Fibroblast of peridontal ligament (primary cell): Measurements from ENCODE around the gene TPGS1.
A peak's percentile ranks its signal among the peaks of the same experiment; 100 is the strongest.

Source experiments
- DNase-seq: peaks from one replicate; pipeline ENCODE4 v3.0.0-alpha.2; 2010; ENCODE audit errors: extremely low read depth

TPGS1 gene, protein sequence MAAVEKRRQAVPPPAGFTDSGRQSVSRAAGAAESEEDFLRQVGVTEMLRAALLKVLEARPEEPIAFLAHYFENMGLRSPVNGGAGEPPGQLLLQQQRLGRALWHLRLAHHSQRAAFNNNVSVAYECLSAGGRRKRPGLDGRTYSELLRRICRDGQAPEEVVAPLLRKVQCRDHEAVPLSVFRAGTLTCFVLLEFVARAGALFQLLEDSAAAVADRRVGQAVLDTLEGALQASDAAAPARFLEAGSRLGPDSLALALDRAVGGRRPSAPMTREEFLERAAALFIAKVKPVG

DNA sequence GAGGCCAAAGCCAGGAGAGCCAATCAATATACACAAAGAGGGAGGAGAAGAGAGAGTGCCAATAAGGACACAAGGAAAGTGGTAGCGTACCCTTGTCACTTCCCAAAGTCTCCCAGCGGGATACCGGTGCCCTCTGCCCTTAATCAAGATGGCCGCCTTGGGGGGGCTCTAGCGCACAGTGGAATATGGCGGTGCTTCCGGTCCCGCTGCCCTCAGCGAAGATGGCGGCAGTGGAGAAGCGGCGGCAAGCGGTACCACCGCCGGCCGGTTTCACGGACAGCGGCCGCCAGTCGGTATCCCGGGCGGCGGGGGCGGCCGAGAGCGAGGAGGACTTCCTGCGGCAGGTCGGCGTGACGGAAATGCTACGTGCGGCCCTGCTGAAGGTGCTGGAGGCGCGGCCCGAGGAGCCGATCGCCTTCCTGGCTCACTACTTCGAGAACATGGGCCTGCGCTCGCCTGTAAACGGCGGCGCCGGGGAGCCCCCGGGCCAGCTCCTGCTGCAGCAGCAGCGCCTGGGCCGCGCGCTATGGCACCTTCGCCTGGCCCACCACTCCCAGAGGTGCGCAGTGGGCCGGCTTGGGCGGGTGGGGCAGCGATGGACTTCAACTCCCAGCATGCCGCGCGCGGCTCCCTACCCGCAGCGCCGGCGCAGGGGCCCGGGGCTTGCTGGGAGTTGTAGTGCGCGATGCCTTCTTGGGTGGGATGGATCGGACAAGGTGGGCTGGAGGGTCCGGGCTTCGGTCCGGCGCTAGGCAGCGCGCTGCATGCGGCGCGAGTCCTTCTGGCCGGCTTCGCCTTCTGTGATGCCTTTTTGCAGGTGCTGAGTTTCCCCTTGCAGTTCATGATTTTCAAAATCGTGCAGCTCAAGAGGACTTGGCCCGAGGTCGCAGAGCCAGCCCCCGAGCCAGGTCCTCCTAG is at the start of gene TPGS1:
TSS of gene TPGS1 (plus strand) at position 212 of the 918 bp plus-strand sequence. CDS start at position 222, 10 bp downstream.
- peak; percentile 47 for DNase-seq

DNA sequence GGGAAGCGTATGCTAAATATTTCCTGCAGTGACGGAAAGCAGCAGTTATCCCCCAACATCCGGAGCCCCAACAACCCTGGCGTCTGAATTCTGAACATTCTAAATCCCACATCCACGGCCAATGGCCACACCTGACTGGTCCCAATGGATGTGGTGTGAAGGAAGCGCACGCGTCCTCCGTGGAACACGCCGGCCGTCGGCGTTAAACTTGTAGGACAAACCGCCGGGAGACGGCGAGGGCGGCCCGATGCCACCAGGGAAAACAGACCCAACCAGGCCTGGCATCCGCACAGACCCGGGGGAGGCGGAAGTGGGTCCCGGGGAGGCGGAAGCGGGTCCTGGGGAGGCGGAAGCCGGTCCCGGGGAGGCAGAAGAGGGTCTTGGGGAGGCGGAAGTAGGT is 49.7 kb upstream of the TPGS1 start:
- DNase-seq = no peak

DNA sequence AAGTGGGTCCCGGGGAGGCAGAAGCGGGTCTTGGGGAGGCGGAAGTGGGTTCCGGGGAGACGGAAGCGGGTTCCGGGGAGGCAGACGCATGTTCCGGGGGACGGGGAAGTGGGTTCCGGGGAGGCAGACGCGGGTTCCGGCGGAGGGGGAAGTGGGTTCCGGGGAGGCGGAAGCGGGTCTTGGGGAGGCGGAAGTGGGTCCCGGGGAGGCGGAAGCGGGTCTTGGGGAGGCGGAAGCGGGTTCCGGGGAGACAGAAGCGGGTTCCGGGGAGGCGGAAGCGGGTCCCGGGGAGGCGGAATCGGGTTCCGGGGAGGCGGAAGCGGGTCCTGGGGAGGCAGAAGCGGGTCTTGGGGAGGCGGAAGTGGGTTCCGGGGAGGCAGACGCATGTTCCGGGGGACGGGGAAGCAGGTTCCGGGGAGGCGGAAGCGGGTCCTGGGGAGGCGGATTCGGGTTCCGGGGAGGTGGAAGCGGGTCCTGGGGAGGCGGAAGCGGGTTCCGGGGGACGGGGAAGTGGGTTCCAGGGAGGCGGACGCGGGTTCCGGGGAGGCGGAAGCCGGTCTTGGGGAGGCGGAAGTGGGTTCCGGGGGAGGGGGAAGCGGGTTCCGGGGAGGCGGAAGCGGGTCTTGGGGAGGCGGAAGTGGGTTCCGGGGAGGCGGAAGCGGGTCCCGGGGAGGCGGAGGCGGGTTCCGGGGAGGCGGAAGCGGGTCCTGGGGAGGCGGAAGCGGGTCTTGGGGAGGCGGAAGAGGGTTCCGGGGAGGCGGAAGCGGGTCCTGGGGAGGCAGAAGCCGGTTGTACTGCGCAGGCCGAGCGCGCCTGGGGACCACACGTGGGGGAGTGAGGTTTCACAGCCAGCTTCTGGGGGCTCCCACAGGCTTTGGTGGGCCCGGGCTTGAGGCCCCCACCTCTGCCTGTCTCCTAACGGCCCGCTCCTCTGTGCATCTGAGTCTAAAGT is 48.9 kb upstream of the TPGS1 start:
- no peak for DNase-seq

DNA sequence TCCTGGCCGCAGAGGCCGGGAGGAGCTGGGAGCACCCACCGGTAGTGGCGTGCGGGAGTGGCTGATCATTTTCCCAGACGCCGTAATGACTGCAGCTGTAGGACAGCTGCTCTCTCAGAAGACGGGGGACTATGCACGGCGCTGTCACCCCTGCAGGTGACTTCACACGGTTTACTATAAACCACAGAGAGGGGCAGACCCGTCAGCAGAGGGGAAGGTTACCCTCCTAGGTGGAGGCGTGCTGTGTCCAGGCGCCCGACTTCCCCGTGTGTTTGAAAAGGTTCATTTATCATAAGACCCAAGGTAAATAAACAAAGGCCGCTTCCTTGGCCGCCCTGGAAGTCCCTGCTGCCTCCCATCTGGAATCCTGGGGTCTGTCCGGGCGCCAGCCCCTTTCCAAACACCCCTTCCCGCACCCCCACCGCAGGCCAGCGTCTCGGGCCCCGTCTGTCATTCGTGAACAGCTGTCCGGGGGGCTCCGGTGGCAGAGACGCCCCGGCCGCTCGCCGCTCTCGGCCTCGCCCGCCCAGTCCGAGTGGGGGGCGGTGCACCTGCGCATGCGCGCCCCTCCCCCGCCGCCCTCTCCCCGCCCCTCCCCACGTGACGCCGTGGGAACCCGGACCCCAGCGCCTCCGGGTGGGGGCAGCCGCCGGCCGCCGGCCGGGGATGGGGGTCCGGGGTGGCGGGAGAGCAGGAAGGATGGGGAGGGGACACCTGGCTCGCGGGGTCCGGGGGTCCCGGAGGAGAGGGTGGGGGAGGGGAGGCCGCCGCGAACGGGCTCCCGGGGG is 47.4 kb upstream of the TPGS1 start:
- no peak for DNase-seq

DNA sequence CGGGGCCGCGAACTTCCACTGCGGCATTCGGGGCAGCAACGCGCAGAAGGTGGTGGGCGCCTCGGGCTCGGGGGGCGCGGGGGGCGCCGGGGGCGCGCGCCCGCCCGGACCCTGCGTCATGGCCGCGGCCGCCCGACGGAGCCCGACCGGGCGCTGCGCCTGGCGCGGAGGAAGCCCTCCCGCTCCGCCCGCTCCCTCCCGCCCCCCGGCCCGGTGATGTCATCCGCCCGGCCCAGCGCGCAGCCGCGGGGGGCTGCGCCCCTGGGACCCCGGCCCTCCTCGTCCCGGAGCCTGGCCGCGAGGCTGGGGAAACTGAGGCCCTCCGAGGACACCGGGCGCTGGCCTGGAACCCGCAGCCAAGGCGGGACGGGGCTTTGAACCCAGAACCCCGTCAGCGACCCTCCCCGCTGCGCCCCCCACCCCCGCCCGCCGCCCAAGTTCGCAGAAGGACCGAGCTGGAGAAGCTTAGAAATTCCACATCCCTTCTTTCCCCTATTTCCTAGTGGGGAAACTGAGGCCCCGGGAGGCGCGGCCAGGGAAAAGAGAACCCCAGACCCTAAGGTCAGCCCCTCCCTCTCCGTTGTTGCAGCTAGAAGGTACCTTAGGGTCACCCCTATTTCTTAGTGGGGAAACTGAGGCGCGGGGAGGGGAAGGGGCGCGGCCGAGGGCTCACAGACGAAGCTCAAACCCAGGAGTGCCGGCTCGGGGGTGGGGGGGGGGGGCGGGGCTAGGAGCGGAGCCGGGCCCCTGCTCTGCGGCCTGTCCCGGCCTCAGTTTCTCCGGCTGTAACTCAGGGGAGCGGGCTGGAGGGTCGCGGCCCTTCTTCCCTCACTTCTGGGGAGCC is 46.2 kb upstream of the TPGS1 start, which contains the start of gene SHC2:
TSS of gene SHC2 (minus strand) at position 157 of the 844 bp plus-strand sequence. CDS start at position 120, 37 bp downstream.
- no peak for DNase-seq

DNA sequence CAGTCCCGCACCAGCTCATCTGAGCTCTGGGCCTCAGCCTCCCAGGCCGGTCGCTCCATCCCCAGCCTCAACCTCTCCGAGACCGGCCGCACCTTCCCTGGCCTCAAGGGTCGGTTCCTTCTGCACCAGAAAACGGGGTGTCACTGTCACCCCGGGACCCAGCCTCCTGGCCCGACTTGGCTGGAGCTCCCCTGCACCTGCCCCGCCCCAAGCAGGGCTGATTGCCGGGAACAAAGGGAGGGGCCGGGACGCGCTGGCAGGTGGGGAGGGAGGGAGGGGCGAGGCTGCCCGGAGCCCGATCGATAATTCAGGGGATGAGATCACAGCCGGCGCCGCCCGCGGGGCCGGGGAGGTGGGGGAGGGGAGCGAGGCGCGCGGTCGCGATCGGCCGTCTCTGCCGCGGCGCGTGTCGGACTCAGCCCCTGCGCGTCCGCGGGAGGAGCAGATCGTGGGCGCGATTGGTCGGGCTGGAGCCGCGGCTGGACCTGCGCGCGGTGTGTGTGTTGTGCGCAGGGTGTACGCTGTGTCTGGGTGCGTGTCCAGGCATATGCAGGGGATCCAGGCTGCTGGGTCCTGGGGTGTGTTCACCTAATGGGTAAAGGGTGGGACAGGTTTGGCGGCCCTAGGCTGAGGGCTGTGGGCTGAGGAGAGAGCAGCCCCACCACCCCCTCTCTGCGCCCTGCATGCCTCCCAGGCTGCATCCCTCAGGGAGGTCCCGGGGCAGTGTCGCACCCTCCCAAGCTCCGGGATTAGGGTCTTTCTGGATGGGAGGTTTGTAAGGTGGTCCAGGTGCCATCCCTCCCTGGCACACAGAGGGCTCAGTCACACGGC is 45.4 kb upstream of the TPGS1 start:
- no peak for DNase-seq

DNA sequence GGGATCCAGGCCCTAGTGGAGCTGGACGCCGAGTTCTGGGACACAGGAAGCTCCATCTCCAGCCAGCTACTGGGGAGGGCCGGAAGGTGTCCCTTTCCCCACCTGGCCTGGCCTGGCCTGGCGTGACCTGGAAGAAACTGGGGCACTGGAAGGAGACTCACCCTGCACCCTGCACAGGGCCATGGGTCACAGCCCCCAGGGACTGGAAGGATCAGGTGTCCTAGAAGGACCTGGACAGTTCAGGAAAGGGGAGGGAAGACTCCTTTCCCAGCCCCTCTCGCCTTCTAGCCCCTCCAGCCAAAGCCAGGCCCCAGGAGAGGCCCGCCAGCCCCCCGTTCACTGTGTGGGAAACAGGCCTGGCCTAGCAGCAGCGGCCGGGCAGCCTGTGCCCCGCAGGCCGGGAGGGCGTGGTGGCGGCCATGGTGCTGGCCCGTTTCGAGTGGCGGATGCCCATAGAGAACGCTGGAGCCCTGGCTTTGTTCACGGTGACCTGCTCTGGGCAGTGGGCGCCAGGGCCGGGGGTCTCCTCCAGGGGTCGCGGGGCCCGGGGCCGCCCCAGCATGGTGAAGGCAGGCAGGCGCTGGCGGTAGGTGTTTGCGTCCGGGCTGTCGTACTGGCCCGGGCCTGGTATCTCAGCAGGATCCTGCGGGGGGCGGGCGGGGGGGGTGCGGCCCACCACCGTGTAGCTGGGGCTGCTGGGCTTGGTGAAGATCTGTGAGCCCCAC is 43.7 kb upstream of the TPGS1 start:
- DNase-seq = no peak

DNA sequence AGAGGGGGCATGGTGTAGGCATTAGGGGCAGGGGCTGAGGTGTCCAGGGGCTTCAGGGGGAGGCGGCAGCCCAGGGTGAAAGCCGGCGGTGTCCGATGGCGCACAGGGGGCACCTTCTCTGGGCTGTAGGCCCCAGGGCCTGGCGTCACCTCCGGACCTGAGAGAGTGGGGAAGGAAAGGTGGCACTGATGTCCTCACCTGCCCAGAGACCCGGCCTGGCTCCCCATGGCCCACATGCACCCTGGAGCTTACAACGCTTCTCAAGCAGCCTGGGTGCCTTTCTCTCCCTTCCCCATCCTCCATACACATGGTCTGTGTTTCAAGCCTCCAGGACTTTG is 43.1 kb upstream of the TPGS1 start:
- no peak for DNase-seq

DNA sequence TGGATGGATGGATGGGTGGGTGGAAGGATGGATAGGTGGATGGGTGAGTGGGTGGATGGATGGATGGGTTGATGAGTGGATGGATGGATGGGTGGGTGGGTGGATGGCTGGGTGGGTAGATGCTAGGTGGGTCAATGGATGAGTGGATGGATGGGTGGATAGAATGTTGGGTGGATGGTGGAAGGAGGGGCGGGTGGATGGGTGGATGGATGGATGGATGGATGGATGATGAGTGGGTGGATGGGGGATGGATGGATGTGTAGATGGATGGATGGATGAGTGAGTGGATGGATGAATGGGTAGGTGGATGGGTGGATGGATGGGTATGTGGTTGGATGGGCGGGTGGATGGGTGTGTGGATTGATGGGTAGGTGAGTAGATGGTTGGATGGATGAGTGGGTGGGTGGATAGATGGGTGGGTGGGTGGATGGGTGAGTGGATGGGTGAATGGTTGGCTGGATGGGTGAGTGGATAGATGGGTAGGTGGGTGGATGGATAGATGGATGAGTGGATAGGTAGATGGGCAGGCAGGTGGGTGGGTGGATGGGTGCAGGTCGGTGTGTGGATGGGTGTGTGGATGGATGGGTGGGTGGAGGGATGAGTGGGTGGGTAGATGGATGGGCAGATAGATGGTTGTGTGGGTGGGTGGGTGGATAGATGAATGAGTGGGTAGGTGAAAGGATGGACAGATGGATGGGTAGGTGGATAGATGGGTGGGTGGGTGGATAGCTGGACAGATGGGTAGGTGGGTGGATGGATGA is 42.1 kb upstream of the TPGS1 start:
- no peak for DNase-seq

DNA sequence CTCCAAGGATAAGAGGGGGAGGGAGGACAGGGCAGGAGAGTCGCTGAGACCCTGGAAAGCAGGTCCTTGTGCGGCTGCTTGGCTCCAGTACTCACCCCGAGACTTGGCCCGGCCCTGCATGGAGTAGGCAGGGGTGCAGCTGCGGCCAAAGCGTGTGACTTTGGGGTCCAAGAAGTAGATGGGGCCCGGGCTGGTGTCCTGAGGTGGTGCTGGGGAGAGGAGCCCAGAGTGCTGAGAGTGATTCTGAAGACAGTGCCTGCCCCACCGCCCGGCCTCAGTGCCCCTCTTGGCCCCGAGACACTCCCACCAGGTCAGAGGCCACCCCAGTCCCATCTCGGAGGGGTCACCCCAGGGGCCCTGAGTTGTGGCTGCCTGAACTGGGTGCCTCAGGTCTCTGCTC is 39.7 kb upstream of the TPGS1 start:
- DNase-seq = no peak

DNA sequence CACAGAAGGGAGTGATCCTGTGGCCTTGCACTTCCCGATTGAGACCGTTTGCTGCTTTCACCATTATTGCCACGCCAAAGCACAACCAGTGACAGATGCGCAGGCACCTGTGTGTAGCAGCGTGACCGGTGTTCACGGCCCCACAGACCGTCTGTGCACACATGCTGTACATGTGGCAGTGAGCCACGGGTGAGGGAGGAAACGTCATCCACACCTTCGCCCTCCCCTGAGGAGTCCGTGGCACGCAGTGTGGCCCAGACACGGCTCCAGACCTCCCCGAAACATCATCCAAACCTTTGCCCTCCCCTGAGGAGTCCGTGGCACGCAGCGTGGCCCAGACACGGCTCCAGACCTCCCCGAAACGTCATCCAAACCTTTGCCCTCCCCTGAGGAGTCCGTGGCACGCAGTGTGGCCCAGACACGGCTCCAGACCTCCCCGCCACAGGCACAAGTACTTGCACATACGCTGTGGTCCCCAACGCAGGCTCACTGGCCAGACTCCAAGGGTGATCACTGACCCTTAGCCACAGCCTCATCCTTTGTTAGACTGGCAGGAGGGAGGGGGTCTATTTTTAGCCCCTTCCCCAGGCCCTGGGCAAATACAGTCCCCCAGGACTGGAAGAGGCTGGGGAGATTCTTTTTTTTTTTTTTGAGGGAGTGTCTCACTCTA is 38.6 kb upstream of the TPGS1 start:
- DNase-seq = no peak

DNA sequence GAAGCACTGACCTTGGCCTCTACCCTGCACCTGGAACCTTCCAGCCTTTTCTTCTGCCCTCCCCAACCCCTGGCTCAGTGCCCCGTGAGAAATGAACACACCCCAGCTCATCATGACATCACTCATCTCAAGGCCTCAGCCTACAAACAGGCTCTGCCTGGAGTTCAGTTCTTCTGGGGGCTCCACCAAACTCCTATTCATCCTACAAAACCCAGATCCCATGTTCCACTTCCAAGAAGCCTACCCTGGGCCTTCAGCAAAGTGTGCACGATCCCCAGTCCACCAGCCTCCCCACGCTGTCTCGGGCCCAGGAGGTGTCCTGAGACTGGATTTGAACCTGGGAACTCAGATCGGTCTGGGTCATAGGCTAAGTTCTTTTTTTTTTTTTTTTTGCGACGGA is 37.5 kb upstream of the TPGS1 start:
- DNase-seq = no peak

DNA sequence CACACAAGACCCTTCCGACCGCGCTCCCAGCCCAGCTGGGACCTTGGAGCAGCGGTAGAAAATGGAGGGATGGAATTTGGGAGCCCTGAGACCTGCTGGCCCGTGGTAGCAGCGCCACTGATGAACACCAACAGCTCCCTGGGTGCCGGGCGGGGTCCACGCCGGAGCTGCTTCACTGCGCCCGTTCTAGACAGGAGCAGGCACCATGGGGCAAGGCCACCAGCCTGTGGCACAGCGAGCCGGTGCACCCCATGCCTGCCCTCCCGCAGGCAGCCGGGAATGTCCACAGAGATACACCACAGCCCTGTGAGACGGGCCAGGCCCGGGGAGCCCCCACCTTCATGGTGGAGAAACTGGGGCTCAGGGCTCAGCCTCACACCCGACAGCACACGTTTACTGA is 36.6 kb upstream of the TPGS1 start:
- no peak for DNase-seq

DNA sequence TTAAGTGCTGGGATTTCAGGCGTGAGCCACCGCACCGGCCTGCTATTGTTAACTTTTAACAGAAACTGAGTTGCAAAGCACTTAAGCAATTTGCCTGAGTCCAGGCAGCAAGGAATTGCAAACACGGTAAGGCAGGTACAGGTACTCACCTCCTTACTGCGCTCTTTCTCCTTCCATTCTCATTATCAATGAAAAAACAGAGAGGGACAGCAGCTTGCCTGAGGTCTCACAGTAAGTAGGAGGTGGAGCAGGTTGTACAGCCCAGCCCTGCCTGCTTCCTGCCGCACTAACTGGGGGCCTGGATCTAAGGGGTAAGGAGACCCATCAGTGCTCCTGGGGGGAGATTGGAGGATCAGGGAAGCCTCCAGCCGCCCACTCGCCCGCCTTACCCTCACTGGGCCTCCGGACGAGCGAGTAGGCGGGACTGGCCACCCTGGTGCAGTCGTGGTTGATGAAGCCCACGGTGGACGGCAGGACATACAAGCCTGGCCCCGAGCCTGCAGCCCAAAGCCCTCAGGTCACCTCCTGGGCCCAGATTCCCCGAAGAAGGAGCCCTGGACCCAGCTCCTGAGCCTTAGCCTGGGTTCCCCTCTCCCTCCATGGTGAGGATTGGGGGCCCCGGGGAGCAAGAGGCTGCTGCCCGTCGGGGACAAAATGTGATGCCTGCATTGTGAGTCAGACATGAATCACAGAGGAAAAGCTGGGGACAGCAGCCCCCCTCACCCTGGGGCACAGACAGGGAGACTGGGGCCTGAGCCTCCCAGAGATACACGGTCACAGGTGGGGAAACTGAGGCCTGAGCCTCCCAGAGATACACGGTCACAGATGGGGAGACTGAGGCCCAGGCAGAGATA is 35.1 kb upstream of the TPGS1 start:
- DNase-seq = no peak

DNA sequence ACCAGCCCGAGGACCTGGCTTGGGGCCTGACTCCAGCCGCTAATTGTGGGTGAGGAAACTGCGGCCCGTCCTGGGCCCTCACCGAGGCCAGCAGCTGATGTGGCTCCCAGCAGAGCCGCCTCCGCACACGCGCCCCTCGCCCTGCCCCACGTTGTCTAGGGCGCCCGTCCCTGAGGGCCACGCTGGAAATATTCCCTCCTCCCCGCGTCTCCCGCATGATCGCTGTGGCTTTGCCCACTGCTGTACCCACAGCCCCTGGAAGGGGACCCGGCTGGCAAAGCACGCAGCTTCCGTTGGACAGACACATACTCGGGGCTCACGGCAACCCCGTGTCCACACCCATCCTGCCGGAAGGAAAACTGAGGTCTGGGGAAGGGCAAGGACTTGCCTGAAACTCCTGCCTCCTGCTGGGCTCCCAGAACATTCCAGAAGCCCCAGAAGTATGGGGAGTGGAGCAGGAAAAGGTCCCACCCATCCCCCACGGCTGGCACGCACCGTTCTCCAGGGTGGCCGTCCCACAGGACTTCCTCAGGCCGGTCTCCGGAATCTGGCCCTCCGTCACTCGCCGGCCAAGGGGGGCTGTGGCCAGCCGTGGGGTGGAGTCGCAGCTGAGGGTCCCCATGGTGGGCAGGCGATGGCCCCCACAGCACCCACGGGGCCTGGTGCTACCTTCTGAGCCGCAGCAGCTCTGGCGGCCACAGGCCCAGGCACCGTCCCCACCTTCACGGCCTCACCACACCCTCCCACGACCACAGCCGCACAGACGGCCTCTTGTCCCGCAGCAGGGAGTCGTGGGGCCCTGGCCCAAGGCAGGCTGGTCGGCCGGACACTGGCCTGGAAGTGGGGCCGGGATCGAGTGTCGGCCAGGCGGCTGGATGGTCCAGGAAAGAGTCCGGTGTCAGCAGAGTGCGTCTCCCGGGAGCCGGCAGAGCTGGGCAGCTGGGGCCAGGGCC is 32.9 kb upstream of the TPGS1 start:
- DNase-seq = no peak
